ENCODE measurements around the gene YIPF6.
A peak's percentile ranks its signal among the peaks of the same experiment; 100 is the strongest.
"Not testable (repeated sequence)": the region's sequence is repeated elsewhere in the genome, so short reads cannot be mapped to it uniquely, and the experiment has no call there.

YIPF6 gene

GRCh38 chrX:68508799-68509198, 9.9 kb downstream of the YIPF6 start:
- peak; percentile 53 for DNase-seq

GRCh38 chrX:68511255-68511654, 12.4 kb downstream of the YIPF6 start:
- peak; percentile 53 for DNase-seq

GRCh38 chrX:68524680-68525079, 25.8 kb downstream of the YIPF6 start:
- not testable (repeated sequence) for DNase-seq

DNA sequence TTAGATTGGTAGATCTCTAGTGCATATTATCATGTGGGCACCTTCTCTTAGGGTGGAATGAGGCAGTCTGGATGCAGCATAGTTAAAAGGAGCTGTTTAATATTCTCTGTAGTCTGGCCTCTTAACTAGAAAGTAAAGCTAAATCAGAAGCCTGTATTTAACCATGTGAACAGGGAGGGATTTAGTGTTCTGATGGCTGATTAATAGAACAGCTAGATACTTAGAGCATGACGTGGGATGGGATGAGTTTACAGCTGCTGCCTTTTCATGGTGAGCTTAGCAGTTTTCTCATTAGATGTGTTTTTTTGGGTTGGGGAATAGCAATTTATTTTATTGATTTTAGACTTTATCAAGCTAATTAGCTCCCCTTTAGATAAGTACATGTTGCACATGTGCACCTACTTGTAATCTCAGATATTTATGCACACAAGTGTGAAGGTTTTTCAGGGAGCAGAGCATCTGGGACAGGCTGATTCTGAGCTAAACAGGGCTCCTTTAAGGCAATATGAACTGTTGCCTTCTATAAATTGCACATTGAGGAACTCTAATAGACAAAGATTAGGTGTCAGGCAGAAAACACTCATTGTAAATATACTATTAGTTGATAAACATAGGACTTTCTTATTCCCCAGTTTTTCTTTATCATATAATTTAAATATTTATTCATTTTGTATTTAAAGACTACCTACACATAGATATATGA, 34.1 kb downstream of the YIPF6 start:
- no peak for DNase-seq

DNA sequence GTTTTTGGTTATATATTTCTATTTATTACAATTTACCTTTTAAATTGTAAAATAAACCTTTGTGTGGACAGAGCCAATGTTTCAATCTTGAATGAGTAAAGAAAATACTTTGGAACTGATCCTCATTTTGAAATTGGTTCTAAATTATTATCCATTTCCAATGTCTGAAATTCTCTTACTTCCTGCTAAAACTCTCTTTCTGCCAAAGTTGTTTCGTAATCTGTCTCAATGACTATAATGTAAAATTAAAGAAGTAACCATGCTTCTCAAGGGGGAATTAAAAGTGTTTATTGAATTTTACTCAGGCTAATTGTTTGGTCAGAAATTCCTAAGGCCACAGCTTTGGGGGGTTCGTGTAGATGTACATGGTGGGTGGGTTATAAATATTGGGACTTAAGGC, 34.8 kb downstream of the YIPF6 start:
- no peak for DNase-seq

GRCh38 chrX:68534691-68535090, 35.8 kb downstream of the YIPF6 start:
- no peak for DNase-seq

DNA sequence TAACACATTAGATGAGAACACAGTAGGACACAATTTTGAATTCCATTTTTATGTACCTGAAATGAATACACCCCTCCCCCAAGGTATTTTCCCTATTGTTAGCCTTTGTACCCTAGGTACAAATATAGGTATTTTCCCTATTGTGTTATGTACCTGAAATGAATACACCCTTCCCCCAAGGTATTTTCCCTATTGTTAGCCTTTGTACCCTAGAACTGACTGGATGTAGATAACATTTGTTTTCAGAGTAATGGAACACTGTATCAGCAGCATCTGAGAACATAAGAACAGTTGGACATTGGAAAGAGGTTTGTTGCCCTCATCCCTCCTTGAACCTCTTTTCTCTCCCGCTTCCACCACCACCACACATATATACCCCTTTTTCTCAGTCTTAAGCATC, 37.6 kb downstream of the YIPF6 start:
- DNase-seq: no peak

- DNase-seq: no peak
Observed at GRCh38 chrX:68536884-68537283, 38.0 kb downstream of the YIPF6 start.

DNA sequence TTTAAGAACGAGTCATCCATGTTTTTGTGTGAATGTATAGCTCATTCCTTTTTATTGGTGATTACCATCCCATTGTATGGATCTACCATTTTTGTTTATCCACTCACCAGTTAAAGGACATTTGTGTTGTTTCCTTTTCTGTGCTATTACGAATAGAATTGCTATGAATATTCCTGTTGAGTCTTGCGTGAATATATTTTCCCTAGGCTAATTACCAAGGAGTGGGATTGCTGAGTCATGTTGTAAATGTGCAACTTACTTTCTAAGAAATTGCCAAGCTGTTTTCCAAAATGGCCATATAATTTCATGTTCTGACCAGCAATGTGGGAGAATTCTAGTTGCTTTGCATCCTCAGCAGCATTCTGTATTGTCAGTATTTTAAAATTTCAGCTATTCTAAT, 51.3 kb downstream of the YIPF6 start:
- no peak for DNase-seq

DNA sequence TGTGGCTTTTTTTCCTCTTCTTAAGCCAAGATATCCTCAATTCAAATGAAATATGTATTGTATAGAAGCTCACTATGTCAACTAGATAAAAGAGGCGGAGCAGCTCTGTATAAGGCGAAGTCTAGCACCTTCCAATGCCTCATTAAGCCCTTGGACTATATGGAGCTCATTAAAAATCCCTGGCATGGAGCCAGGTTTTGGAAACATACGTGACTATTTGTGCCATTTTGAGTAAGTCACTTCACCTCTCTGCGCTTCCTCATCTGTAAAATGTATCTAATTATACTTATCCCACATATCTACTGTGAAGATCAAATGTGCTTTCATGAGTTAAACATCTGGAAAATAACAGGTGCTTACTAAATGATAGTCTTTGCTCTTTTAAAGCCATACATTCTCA, 57.2 kb downstream of the YIPF6 start:
- no peak for DNase-seq

- not testable (repeated sequence) for DNase-seq
Observed at GRCh38 chrX:68557126-68557525, 58.3 kb downstream of the YIPF6 start.

- DNase-seq: not testable (repeated sequence)
Observed at GRCh38 chrX:68559905-68560304, 61.1 kb downstream of the YIPF6 start.

- DNase-seq: no peak
Observed at GRCh38 chrX:68568136-68568535, 69.3 kb downstream of the YIPF6 start.

DNA sequence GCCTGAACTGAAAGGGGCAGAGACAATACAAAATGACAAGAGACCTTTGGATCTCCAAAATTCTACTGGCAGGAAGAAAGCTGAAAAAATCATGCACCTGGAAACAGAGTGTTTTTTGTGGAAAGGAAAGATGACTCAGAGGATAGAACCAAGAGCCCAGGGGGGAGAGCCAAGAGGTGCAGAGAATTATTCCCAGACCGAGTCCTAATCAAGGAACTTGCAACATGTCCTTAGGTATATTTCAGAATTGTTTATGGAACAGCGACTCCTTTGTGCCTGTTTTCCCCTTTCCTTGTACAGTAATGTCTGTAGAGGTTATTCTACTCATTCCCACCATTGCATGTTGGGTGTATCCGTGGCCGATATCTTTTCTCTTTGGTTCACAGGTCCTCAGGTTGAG, 71.7 kb downstream of the YIPF6 start:
- no peak for DNase-seq

DNA sequence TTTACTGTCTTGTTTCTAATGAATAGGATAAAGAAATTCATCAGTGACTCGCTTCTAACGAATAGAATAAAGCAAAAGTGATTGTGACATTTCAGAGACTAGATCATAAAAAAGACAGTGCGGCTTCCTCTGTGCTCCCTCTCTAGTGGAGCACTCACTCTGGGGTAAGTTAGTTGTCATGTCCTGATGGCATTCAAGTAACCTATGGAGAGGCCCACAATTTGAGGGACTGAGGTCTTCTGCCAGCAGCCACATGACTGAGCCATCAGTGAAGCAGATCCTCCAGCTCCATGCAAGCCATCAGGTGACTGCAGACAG, 72.4 kb downstream of the YIPF6 start:
- no peak for DNase-seq

DNA sequence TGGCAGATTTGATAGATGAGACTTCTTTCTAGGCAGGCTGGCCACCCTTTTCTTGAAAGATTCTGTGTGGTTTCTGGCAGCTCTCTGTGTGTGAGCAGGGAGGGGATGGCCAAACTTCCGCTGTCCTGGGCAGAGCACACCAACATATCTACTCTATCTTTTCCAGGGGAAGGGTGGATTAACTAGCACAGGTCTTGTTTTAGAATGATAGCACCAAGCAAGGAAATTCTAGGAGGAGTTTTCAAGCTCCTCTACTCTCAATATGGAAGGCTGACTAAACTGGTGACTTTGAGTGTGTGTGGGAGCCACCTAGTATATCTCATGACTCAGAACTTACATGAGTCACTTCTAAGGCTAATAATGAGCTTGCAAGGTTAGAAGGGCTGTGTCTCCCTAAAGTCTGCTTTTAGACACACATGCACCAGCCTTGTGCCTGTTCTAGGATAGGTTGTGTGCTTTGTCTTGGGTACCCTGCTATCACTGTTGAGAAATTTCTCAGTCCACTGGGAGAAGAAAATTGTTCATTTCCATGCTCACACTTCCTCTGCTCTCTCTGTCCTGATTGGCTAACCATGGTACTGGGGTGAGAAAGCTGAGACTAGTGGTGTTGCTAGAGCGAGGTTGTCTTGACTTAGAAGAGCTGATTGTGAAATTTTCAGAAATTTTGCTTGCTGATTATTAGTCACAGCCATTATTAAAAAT, 72.9 kb downstream of the YIPF6 start:
- DNase-seq: no peak

DNA sequence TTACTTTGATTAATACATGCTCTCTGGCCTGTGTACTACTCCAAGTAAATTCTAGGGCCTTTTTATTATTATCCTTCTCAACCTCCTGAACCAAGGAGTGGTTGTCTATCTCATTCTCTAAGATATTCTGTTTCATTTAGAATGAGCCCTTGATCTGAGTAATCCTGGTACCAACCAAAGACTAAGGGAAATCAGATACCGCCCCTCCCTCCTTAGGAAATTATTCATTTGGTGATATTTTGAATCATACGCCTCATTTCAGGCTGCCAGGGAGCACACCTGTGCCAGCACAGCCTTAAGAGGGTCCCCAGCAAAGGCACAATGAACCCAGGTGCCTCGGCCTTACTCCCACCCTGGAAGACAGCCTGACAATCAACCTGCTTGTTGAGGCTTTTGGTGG, 75.4 kb downstream of the YIPF6 start:
- DNase-seq: no peak

DNA sequence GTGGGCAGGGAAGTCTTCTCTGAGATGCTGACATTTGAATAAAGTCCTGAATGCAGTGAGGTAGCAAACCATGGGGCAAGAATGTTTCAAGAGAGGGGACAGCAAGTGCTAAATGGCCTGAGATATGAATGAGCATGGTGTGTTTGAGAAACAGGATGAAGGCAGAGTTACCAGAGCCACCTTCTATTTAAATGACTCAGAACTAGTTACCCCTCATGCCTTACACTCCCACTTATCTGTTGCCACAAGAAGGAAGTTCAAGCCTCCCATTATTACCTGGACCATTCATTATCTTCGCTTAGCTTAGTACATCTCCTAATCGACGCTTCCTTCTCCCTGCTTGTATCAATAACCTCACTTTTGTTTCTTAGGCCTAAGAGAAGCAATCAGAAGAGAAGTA, 81.0 kb downstream of the YIPF6 start:
- DNase-seq: no peak

- DNase-seq: no peak
Observed at GRCh38 chrX:68584221-68584620, 85.4 kb downstream of the YIPF6 start.
